Trophoblast cell (in vitro differentiated cells and primary cell): ENCODE data around the gene HK2.
A peak's percentile ranks its signal among the peaks of the same experiment; 100 is the strongest.

Source experiments
- DNase-seq, 2 donors: peaks; one replicate each; pipeline ENCODE4 v3.0.0-alpha.2; 2016
- H2AFZ ChIP-seq: 2 replicates; pipeline ENCODE4 v1.6.1; 2013; ENCODE audit warnings: low read length, moderate library complexity, mild to moderate bottlenecking; ENCODE audit not compliant: insufficient read depth, poor library complexity
- H2AK5ac ChIP-seq: 2 replicates; pipeline ENCODE4 v1.6.1; 2013; ENCODE audit warnings: mild to moderate bottlenecking, low read length
- H2BK120ac ChIP-seq: 2 replicates; pipeline ENCODE4 v1.6.1; 2013; ENCODE audit warnings: low read length, mild to moderate bottlenecking, moderate library complexity; ENCODE audit not compliant: insufficient read depth, poor library complexity
- H2BK12ac ChIP-seq: 2 replicates; pipeline ENCODE4 v1.6.1; 2013; ENCODE audit warnings: mild to moderate bottlenecking, low read length, moderate library complexity
- H2BK5ac ChIP-seq: 2 replicates; pipeline ENCODE4 v1.6.1; 2013; ENCODE audit warnings: low read length, low read depth, moderate library complexity, mild to moderate bottlenecking; ENCODE audit not compliant: poor library complexity
- H3K14ac ChIP-seq: 2 replicates; pipeline ENCODE4 v1.6.1; 2013; ENCODE audit warnings: mild to moderate bottlenecking, low read length
- H3K18ac ChIP-seq: 2 replicates; pipeline ENCODE4 v1.6.1; 2013; ENCODE audit warnings: mild to moderate bottlenecking, low read length
- H3K23ac ChIP-seq: 2 replicates; pipeline ENCODE4 v1.6.1; 2013; ENCODE audit warnings: low read length
- H3K27ac ChIP-seq: 2 replicates; pipeline ENCODE4 v1.5.1; 2013; ENCODE audit warnings: low read depth, mild to moderate bottlenecking, inconsistent platforms, low read length, moderate library complexity
- H3K27me3 ChIP-seq: 2 replicates; pipeline ENCODE4 v1.6.1; 2013; ENCODE audit warnings: inconsistent platforms, mild to moderate bottlenecking, low read length, moderate library complexity; ENCODE audit not compliant: insufficient read depth
- H3K36me3 ChIP-seq, 2 experiments: 1 replicate in 1 of 2; 2 replicates in 1 of 2; pipeline ENCODE4 v1.6.1; 2013; ENCODE audit warnings: low read length in 2 of 2, mild to moderate bottlenecking in 2 of 2, moderate library complexity in 1 of 2; ENCODE audit not compliant: insufficient read depth in 2 of 2, control insufficient read depth in 1 of 2
- H3K4ac ChIP-seq: 2 replicates; pipeline ENCODE4 v1.6.1; 2013; ENCODE audit warnings: low read depth, mild to moderate bottlenecking, low read length, moderate library complexity
- H3K4me1 ChIP-seq, 2 experiments: 1 replicate in 1 of 2; 2 replicates in 1 of 2; pipeline ENCODE4 v1.6.1; 2013; ENCODE audit warnings: low read length in 2 of 2, mild to moderate bottlenecking in 2 of 2, moderate library complexity in 1 of 2; ENCODE audit not compliant: insufficient read depth in 2 of 2, control insufficient read depth in 1 of 2
- H3K4me2 ChIP-seq: 2 replicates; pipeline ENCODE4 v1.6.1; 2013; ENCODE audit warnings: inconsistent platforms, mild to moderate bottlenecking, low read length, moderate library complexity
- H3K4me3 ChIP-seq: 2 replicates; pipeline ENCODE4 v1.5.1; 2013; ENCODE audit warnings: mild to moderate bottlenecking, low read depth, low read length, inconsistent platforms
- H3K79me1 ChIP-seq: one replicate; pipeline ENCODE4 v1.6.1; 2013; ENCODE audit warnings: low read length
- H3K79me2 ChIP-seq: 2 replicates; pipeline ENCODE4 v1.6.1; 2013; ENCODE audit warnings: low read length, mild to moderate bottlenecking; ENCODE audit not compliant: control insufficient read depth, insufficient read depth, poor library complexity
- H3K9ac ChIP-seq: 2 replicates; pipeline ENCODE4 v1.6.1; 2013; ENCODE audit warnings: mild to moderate bottlenecking, low read length
- H3K9me3 ChIP-seq: 2 replicates; pipeline ENCODE4 v1.6.1; 2013; ENCODE audit warnings: low read depth, mild to moderate bottlenecking, control low read depth, inconsistent platforms, low read length; ENCODE audit not compliant: insufficient read depth
- H4K12ac ChIP-seq: 2 replicates; pipeline ENCODE4 v1.6.1; 2013; ENCODE audit warnings: low read depth, mild to moderate bottlenecking, low read length, moderate library complexity
- H4K8ac ChIP-seq: 2 replicates; pipeline ENCODE4 v1.6.1; 2013; ENCODE audit warnings: low read depth, mild to moderate bottlenecking, low read length, moderate library complexity
- H4K91ac ChIP-seq: one replicate; pipeline ENCODE4 v1.6.1; 2013; ENCODE audit warnings: low read depth, mild to moderate bottlenecking, low read length, moderate library complexity
- WGBS: extraction: QIAGEN DNeasy Blood & Tissue Kit; methylation state at CpG from one replicate; pipeline ENCODE4 v1.1.7; 2013; ENCODE audit warnings: missing lambda C conversion rate; ENCODE audit not compliant: insufficient read length, insufficient coverage; ENCODE audit errors: extremely low coverage; 5-methylcytosine and 5-hydroxymethylcytosine counted together

Gene HK2

GRCh38 chr2:74806355-74806839, 27.5 kb upstream of the HK2 start:
- H3K23ac ChIP-seq = no peak overlapping the region
- no peaks in the 10 kb centered on the region for H3K79me2 ChIP-seq
- H2BK12ac ChIP-seq = no peak overlapping the region
- no peaks in the 10 kb centered on the region for H3K4me1 ChIP-seq
- H3K4me2 ChIP-seq = no peak overlapping the region
- H3K79me1 ChIP-seq = no peaks in the 10 kb centered on the region
- DNase-seq = no peak
- no peak overlapping the region for H2BK120ac ChIP-seq
- H3K4ac ChIP-seq = no peak overlapping the region
- H3K14ac ChIP-seq = no peak overlapping the region
- H3K27me3 ChIP-seq = no peaks in the 10 kb centered on the region
- H2AFZ ChIP-seq = no peak overlapping the region
- no peaks in the 10 kb centered on the region for H3K9me3 ChIP-seq
- H3K4me3 ChIP-seq = no peak overlapping the region
- H3K27ac ChIP-seq = no peak overlapping the region
- no peak overlapping the region for H2AK5ac ChIP-seq
- H3K9ac ChIP-seq = peak overlapping the region; percentile 41
- H2BK5ac ChIP-seq = no peak overlapping the region
- H4K91ac ChIP-seq = no peak overlapping the region
- no peaks in the 10 kb centered on the region for H3K36me3 ChIP-seq
- WGBS = no CpG with 5 or more reads among the region's 5 CpGs
- H3K18ac ChIP-seq = no peak overlapping the region
- H4K8ac ChIP-seq = no peak overlapping the region
- H4K12ac ChIP-seq = no peak overlapping the region

GRCh38 chr2:74806920-74807319, 27.0 kb upstream of the HK2 start:
- H2BK120ac ChIP-seq = no peak overlapping the region
- no peaks in the 10 kb centered on the region for H3K27me3 ChIP-seq
- H3K14ac ChIP-seq = no peak overlapping the region
- H3K9me3 ChIP-seq = no peaks in the 10 kb centered on the region
- no peak overlapping the region for H4K8ac ChIP-seq
- H3K4me3 ChIP-seq = no peak overlapping the region
- H4K12ac ChIP-seq = no peak overlapping the region
- no peak overlapping the region for H3K27ac ChIP-seq
- H2AK5ac ChIP-seq = no peak overlapping the region
- no peak overlapping the region for H3K9ac ChIP-seq
- DNase-seq = no peak
- H3K18ac ChIP-seq = no peak overlapping the region
- no peak overlapping the region for H3K4me2 ChIP-seq
- H4K91ac ChIP-seq = no peak overlapping the region
- H3K79me1 ChIP-seq = no peaks in the 10 kb centered on the region
- no peaks in the 10 kb centered on the region for H3K79me2 ChIP-seq
- H2BK5ac ChIP-seq = no peak overlapping the region
- no peak overlapping the region for H2AFZ ChIP-seq
- no peak overlapping the region for H2BK12ac ChIP-seq
- H3K4me1 ChIP-seq = no peaks in the 10 kb centered on the region
- WGBS = no CpG with 5 or more reads among the region's 6 CpGs
- no peak overlapping the region for H3K4ac ChIP-seq
- no peak overlapping the region for H3K23ac ChIP-seq
- no peaks in the 10 kb centered on the region for H3K36me3 ChIP-seq

- Histone ChIP-seq H3K79me1 (no peaks in the 10 kb centered on the region), H3K27me3 (no peaks in the 10 kb centered on the region), H2BK120ac (no peak overlapping the region), H3K9ac (no peak overlapping the region), H4K12ac (no peak overlapping the region), H3K9me3 (no peaks in the 10 kb centered on the region), H3K4me3 (no peak overlapping the region), H3K36me3 (no peaks in the 10 kb centered on the region), H2AK5ac (no peak overlapping the region), H2BK5ac (no peak overlapping the region), H4K91ac (no peak overlapping the region), H3K18ac (no peak overlapping the region), H2AFZ (no peak overlapping the region), H4K8ac (no peak overlapping the region), H3K14ac (no peak overlapping the region), H3K27ac (no peak overlapping the region), H3K23ac (no peak overlapping the region), H3K4me2 (no peak overlapping the region), H3K4ac (no peak overlapping the region), H2BK12ac (no peak overlapping the region), H3K4me1 (peaks cover 9 to 10% of the 10 kb centered on the region in 2 experiments), H3K79me2 (no peaks in the 10 kb centered on the region)
- DNase-seq = no peak
- WGBS = no CpG with 5 or more reads among the region's 7 CpGs
These were observed 20.9 kb upstream of the HK2 start for GRCh38 chr2:74812787-74813590.

GRCh38 chr2:74814102-74814501, 19.8 kb upstream of the HK2 start:
- Histone ChIP-seq H3K23ac (no peak overlapping the region), H3K36me3 (no peaks in the 10 kb centered on the region), H4K8ac (no peak overlapping the region), H2BK120ac (no peak overlapping the region), H3K9me3 (no peaks in the 10 kb centered on the region), H4K91ac (no peak overlapping the region), H3K4ac (no peak overlapping the region), H2AK5ac (no peak overlapping the region), H3K18ac (no peak overlapping the region), H3K4me3 (no peak overlapping the region), H2AFZ (no peak overlapping the region), H3K27ac (no peak overlapping the region), H4K12ac (no peak overlapping the region), H3K79me1 (no peaks in the 10 kb centered on the region), H3K14ac (no peak overlapping the region), H2BK5ac (no peak overlapping the region), H3K27me3 (no peaks in the 10 kb centered on the region), H3K4me1 (peaks cover 9 to 10% of the 10 kb centered on the region in 2 experiments), H3K9ac (no peak overlapping the region), H2BK12ac (no peak overlapping the region), H3K4me2 (no peak overlapping the region), H3K79me2 (no peaks in the 10 kb centered on the region)
- no peak for DNase-seq
- WGBS = no CpG with 5 or more reads among the region's 2 CpGs
